Glomerular endothelial cell (primary cell): ENCODE results near the gene VTI1A. TPM values are rescaled to one million over a fixed set of nuclear protein-coding genes. Genes with fewer than 3 reads are reported as not detected.

Source experiments
- DNase-seq: peaks from one replicate; pipeline ENCODE4 v3.0.0-alpha.2; 2011; ENCODE audit warnings: low read depth, low spot score; ENCODE audit errors: extremely low read depth
- total RNA-seq: library from RNA; depleted of rRNA; stranded (reverse); fragments of >200 nt; gene quantifications from 2 replicates; pipeline ENCODE4 v1.2.3, GENCODE V29; 2015

VTI1A gene
- total RNA-seq, 1 donor from 2014 or later: 28.3 TPM

GRCh38 chr10:112666094-112666493 lies 219.1 kb downstream of the VTI1A start:
- DNase-seq: no peak

DNA sequence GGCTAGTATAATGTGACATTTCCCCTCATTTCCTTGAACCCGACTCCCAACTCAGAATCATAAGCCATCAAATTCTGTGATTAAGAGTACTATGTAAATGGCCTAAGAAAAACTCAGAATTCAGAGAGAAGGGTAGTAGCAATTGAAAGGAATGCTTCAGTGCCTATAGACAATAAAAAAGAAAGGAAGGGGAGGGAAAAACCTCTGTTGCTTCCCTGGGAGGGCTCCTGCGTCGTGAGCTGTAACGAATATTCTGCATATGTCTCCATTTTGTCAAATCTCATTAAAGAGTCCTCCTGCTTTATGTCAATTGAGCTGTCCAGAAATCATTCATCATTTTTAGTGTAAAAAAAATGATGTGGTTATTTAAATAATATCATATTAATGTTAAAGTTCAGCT lies 223.0 kb downstream of the VTI1A start:
- DNase-seq: no peak

- DNase-seq: no peak
Measured at GRCh38 chr10:112671743-112672142, 224.7 kb downstream of the VTI1A start.

DNA sequence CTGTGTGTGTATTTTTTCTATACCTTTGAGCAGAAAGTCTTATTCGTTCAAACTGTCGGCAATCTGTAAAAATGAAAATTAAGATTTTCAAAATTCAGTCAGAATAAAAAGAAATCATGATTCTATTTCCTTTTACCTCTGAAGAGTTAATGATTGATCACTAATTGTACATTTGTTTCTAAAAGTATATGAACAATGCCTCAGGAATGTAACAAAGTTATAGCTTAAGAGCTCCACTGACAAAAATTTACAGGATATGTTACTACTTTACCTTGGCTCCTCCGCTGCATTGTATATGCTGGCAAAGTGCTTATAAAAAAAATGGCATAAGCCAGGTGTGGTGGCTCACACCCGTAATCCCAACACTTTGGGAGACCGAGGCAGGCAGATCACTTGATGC lies 225.7 kb downstream of the VTI1A start:
- DNase-seq: no peak

DNA sequence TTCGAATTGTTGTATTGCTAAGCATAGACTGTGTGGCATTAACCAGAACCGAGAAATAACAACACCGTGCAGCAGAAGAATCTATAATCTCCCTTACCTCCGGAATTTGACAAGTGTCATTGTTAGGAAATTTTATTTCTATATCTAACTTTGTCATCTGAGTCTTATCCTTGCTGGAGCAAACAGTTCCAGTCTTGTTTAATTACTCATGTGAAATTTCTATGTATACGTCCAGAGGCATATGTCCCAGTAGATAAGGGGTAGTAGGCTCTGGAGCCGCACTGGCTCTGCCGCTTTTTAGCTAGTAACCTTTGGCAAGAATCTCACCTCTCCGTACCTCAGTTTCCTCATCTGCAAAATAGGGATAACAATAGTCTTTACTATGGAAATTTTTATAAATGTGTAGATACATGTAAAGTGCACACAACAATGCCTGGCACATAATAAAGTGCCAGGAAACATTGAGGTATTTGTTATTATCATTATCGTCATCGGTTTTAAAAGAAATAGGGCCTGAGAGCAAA lies 228.6 kb downstream of the VTI1A start:
- DNase-seq: no peak

DNA sequence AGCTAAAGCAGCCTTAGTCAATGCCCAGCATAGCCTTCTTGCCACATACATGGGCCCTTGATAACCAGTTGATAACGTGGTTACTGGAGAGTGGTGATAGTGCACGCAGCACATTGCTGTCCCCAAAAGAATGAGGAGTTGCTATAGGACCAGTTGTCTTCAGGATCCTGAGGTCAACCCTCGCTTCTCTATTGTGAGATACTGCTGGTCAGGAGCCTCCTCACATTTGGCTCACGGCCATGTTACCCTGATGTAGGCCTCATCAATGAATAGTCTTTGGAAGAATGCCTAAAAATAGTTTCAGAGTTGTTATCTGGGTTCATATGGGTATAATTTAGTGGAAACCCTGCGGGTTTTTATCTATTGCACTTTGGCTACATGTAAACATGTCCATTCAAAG lies 230.7 kb downstream of the VTI1A start:
- no peak for DNase-seq

DNA sequence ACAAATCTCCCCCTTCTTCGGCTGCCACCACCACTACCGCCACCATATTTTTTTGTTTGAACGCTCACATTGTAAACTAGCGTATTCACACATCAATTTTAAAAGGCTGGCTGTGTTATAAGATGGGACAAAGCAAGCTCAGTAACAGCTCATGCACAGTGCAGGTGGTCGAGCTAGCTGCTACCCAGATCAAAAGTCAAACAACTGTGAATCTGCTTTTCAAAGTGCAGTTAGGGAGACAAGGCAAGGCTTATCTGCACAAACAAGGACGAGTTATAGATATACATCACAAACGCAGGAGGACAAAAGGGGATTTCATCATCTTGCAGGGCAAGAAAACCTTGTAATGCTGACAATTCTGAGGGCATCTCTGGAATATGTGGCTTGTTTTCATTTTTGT lies 231.6 kb downstream of the VTI1A start:
- DNase-seq: no peak

DNA sequence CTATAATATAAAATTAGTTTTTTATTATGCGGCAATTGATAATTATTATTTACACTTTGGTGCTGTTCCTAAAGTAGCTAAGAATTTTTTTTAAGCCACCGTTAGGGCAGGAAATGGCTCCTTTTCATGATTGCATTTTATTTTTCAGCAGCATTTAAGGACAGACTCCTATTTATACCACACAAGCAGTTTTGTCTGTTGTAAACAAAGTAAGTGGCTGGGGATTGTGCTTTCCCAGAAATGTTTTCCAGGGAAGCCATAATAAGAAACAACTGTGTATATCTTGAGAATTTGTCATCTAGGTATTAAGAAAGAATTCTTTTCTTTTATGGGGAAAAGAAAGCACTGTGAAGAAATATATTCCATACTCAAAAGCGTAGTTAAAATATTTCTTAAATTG lies 232.0 kb downstream of the VTI1A start:
- DNase-seq: no peak

- no peak for DNase-seq
Measured at GRCh38 chr10:112679392-112679791, 232.4 kb downstream of the VTI1A start.

DNA sequence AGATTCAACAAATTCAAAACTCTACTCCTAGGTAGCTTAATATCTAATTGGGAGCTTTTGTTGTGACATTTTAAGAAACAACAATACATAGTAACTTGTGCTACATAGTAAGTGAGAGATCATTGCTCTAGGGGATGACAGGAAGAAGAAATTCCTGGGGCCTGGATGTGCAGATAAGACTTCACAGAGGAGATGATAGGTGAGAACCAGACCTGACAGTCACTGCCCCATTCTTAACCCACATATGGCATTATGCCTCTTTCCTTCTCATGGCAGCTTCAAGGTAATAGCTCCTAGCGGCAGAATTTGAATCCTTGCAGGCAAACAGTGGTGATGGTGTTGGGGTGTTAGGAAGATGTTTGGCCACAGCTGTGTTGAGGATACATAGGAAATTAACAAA lies 233.6 kb downstream of the VTI1A start:
- no peak for DNase-seq

- no peak for DNase-seq
Measured at GRCh38 chr10:112687647-112688046, 240.6 kb downstream of the VTI1A start.

GRCh38 chr10:112689327-112690072 lies 242.5 kb downstream of the VTI1A start:
- no peak for DNase-seq

GRCh38 chr10:112695539-112695938 lies 248.5 kb downstream of the VTI1A start:
- no peak for DNase-seq

DNA sequence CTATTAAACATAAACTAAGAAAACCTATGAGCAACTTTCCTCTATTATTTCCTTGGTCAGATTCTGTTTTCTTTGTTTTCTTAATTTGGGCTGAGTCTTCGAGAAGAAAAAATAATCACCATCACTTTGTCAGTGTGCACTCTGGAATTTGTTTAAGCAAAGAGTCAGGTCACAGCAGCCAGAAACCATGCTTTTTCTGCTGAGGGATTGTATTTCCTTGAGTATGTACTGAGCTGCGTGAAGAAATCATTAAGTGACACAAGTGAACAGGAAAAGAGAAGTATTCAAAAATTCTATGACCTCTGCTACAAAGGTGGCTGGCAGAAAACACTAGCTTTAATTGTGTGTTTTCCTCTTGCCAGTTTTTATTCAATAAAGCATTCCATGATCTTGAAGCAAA lies 249.6 kb downstream of the VTI1A start:
- DNase-seq: no peak

- no peak for DNase-seq
Measured at GRCh38 chr10:112698133-112698817, 251.3 kb downstream of the VTI1A start.

DNA sequence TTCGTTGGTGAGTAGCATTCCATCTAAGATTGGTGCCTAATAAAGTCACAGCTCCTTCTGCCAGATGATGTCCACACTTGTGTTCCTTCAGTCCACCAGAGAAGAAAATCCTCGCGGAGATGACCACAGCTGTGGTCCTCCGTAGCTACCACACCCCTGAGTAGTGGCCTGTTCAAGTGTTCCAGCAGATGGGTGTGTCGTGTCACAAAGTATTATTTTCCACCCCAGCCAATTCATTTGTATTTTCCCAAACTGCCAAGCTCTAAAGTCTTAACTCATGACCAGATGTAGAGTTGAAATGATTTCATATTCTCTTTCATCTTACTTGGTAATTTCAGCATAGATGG lies 251.8 kb downstream of the VTI1A start:
- DNase-seq: no peak

GRCh38 chr10:112700215-112700671 lies 253.2 kb downstream of the VTI1A start:
- no peak for DNase-seq

DNA sequence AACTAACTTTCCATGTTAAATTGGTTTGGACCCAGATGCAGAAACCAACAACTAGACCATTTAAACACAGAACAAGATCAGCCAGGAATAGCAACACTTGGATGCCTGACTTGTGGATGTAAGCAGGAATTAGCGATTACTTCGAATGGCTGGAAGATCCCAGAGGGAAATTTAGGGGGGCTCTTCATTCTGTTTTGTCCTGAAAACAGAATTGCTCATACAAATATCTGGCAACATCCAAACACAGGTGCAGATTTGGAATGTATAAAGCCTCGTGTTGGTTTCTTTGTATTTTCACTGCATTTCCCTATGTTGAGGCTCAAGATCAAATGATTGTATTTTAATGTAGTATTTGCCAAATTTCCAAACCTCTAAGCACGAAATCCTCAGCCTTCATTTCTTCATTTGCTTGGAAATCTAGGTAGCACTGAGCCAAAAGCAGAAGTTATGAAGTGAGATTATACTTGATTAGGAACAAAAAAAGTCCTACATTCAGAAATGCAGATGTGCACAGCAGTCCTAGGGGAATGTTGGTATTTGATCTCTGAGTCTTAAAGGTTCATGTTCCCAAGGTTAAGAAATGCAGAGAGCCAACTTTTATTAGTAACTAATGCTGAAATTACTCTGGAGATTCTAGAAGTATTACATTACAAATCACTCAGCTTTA lies 254.3 kb downstream of the VTI1A start:
- DNase-seq: no peak

- no peak for DNase-seq
Measured at GRCh38 chr10:112701878-112702255, 254.9 kb downstream of the VTI1A start.

- no peak for DNase-seq
Measured at GRCh38 chr10:112706577-112706976, 259.6 kb downstream of the VTI1A start.

DNA sequence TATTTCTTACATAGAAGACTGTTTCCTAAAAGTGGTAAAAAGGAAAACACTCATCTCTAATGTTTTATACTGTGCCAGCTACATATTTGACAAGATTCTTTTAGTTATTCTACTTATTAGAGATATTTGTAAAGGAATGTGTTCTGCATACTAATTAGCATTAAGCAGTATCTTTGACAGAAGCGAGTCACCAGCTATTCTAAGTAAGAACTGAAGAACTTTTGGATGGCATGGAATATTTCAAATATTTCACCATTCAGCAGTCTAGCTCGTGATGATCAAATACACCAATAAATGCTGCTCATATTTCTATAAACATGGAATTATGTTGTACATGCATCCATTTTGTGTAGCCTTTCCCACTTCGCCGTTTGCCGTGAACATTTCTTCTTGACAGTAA lies 261.4 kb downstream of the VTI1A start:
- DNase-seq: no peak

- no peak for DNase-seq
Measured at GRCh38 chr10:112710528-112710927, 263.5 kb downstream of the VTI1A start.
